Endothelial cell of umbilical vein (primary cell): Measurements from ENCODE around the gene RFWD3. TPM values are rescaled to one million over a fixed set of nuclear protein-coding genes. Genes with fewer than 3 reads are reported as not detected.

Source experiments
- BruUV-seq: library from RNA; stranded (reverse); fragments of 400-500 nt; replicated peaks from 2 replicates; lab custom pipeline; 2021; lab: Mats Ljungman, UMichigan
- CTCF ChIA-PET: fragments of 300-600, 350-600 bp; sonication (Branson Sonifier 250); formaldehyde crosslinking; loops from one replicate; lab custom pipeline; 2021; ENCODE audit warnings: antibody characterized with exemption, inconsistent platforms; lab: Charles Lee
- POLR2A ChIA-PET: fragments of 300-600, 350-600 bp; sonication (Branson Sonifier 250); formaldehyde crosslinking; loops from one replicate; lab custom pipeline; 2021; ENCODE audit warnings: antibody characterized with exemption, inconsistent platforms; lab: Charles Lee
- DNase-seq: peaks from one replicate; pipeline ENCODE4 v3.0.0-alpha.2; 2011; ENCODE audit warnings: low read depth, low spot score
- FAIRE-seq: peaks from 2 replicates; lab custom pipeline; 2011; peaks lifted over from hg19 to GRCh38; lab: Jason Lieb, UNC
- H2AFZ ChIP-seq: 2 replicates; pipeline ENCODE4 v1.6.0; 2012; ENCODE audit warnings: low read depth, low read length, control low read depth, inconsistent platforms
- H3K27ac ChIP-seq: 2 replicates; pipeline ENCODE4 v1.5.1; 2011; ENCODE audit warnings: low read depth, mild to moderate bottlenecking, control low read depth, low read length, moderate library complexity; ENCODE audit not compliant: insufficient read depth
- H3K27me3 ChIP-seq, 2 experiments: 2 replicates each; pipeline versions ENCODE4 v1.6.0 to v1.6.1; 2011; ENCODE audit warnings: low read length in 2 of 2, mixed read lengths in 1 of 2; ENCODE audit not compliant: control insufficient read depth in 2 of 2, insufficient read depth in 2 of 2
- H3K36me3 ChIP-seq, 2 experiments: 2 replicates in 1 of 2; 3 replicates in 1 of 2; pipeline ENCODE4 v1.5.1; 2011; ENCODE audit warnings: low read length in 2 of 2, mild to moderate bottlenecking in 1 of 2, moderate library complexity in 1 of 2; ENCODE audit not compliant: control insufficient read depth in 2 of 2, insufficient read depth in 2 of 2; ENCODE audit errors: extremely low read depth in 1 of 2
- H3K4me1 ChIP-seq: 3 replicates; pipeline ENCODE4 v1.5.1; 2011; ENCODE audit warnings: mild to moderate bottlenecking, low read length; ENCODE audit not compliant: control insufficient read depth, insufficient read depth; ENCODE audit errors: extremely low read depth
- H3K4me2 ChIP-seq: 2 replicates; pipeline ENCODE4 v1.6.1; 2011; ENCODE audit warnings: low read length, control low read depth, mixed read lengths; ENCODE audit not compliant: insufficient read depth
- H3K4me3 ChIP-seq, 3 experiments: fragments of 200-600 bp in 1 of 3; sonication (generic), shearing (Covaris generic) in 1 of 3; replicated peaks in 1 of 3; 2 replicates each; pipeline ENCODE4 v1.5.1; 2011 to 2016; ENCODE audit warnings: control low read depth in 3 of 3, low read length in 3 of 3, mild to moderate bottlenecking in 2 of 3, inconsistent platforms in 1 of 3, low read depth in 1 of 3, moderate library complexity in 1 of 3; ENCODE audit not compliant: insufficient read depth in 1 of 3
- H3K79me2 ChIP-seq: 2 replicates; pipeline ENCODE4 v1.6.0; 2012; ENCODE audit warnings: low read length, inconsistent platforms; ENCODE audit not compliant: control insufficient read depth, insufficient read depth
- H3K9ac ChIP-seq: replicated peaks from 2 replicates; pipeline ENCODE3; 2011; ENCODE audit warnings: low read length, control low read depth; ENCODE audit not compliant: insufficient read depth; ENCODE audit errors: extremely low read depth
- H3K9me1 ChIP-seq: replicated peaks from 3 replicates; pipeline ENCODE4 v1.6.0; 2011; ENCODE audit warnings: mild to moderate bottlenecking, low read length; ENCODE audit not compliant: control insufficient read depth, insufficient read depth; ENCODE audit errors: extremely low read depth
- H3K9me3 ChIP-seq: replicated peaks from 2 replicates; pipeline ENCODE4 v1.5.1; 2012; ENCODE audit warnings: low read length, inconsistent platforms; ENCODE audit not compliant: control insufficient read depth, insufficient read depth
- H4K20me1 ChIP-seq: replicated peaks from 2 replicates; pipeline ENCODE3; 2011; ENCODE audit warnings: mild to moderate bottlenecking, low read length; ENCODE audit not compliant: control insufficient read depth, insufficient read depth; ENCODE audit errors: extremely low read depth
- EZH2 ChIP-seq: IDR thresholded peaks from 2 replicates; pipeline ENCODE4 v1.6.1; 2012; ENCODE audit warnings: borderline replicate concordance, low read depth, mild to moderate bottlenecking, moderate library complexity, low read length, inconsistent platforms; ENCODE audit not compliant: severe bottlenecking
- FOS ChIP-seq: IDR thresholded peaks from 2 replicates; pipeline ENCODE4 v1.6.1; 2011; ENCODE audit warnings: mild to moderate bottlenecking, low read length, moderate library complexity, borderline replicate concordance; ENCODE audit not compliant: insufficient read depth
- GATA2 ChIP-seq: IDR thresholded peaks from 2 replicates; pipeline ENCODE4 v1.7.0; 2011; ENCODE audit warnings: low read depth, mild to moderate bottlenecking, moderate library complexity, mixed read lengths, low read length; ENCODE audit not compliant: insufficient read length, insufficient read depth
- JUN ChIP-seq: IDR thresholded peaks from 2 replicates; pipeline ENCODE4 v1.6.1; 2011; ENCODE audit warnings: borderline replicate concordance, low read depth; ENCODE audit not compliant: insufficient read length, insufficient read depth
- MYC ChIP-seq: IDR thresholded peaks from one replicate; pipeline ENCODE4 v1.6.1; 2011; ENCODE audit warnings: mild to moderate bottlenecking, low read depth, low read length
- POLR2A ChIP-seq: IDR thresholded peaks from 2 replicates; pipeline ENCODE4 v1.6.1; 2012; ENCODE audit warnings: low read depth, mild to moderate bottlenecking, control low read depth, low read length
- POLR2AphosphoS5 ChIP-seq: IDR thresholded peaks from 2 replicates; pipeline ENCODE4 v1.6.1; 2012; ENCODE audit warnings: low read depth, mild to moderate bottlenecking, control low read depth, low read length, moderate library complexity; ENCODE audit not compliant: insufficient read depth
- dilution Hi-C: fragments of 300-500 bp; cut with MboI; formaldehyde crosslinking; loops from one replicate; pipeline ENCODE4 v1.15.0; 2019; ENCODE audit warnings: low sequenced_read_pairs; ENCODE audit not compliant: extremely low pct_ligation_motif_present
- intact Hi-C: fragments of 100-400 bp; cut with micrococcal nuclease; formaldehyde crosslinking; loops from one replicate; pipeline ENCODE4 v1.10.0; 2022
- polyA plus RNA-seq, 4 experiments: library from polyadenylated mRNA; depleted of rRNA in 3 of 4; stranded (reverse) in 3 of 4; unstranded in 1 of 4; fragments of >200 nt; gene quantifications; 2 replicates each; pipeline versions ENCODE4 v1.2.1 to v1.2.3, GENCODE V29; 2011 to 2012; ENCODE audit warnings: missing spikeins in 1 of 4
- total RNA-seq: library from RNA; stranded (reverse); gene quantifications from 2 replicates; pipeline ENCODE4 v1.2.3, GENCODE V29; 2021
- TF ChIP-seq, protein P1 (sequence below), 2 donors: IDR thresholded peaks; 1 replicate in 1 of 2; 2 replicates in 1 of 2; pipeline ENCODE4 v1.5.1; 2011; ENCODE audit warnings: low read length in 2 of 2, mild to moderate bottlenecking in 2 of 2, moderate library complexity in 2 of 2, control low read depth in 1 of 2, inconsistent platforms in 1 of 2, low read depth in 1 of 2; ENCODE audit not compliant: insufficient read depth in 1 of 2; ENCODE audit errors: extremely low read depth in 1 of 2
- TF ChIP-seq, protein P2 (sequence below): IDR thresholded peaks from 2 replicates; pipeline ENCODE4 v1.6.1; 2011; ENCODE audit not compliant: insufficient read depth, insufficient read length

The RFWD3 gene
- total and polyA plus RNA-seq, 2 donors (not counting 3 experiments of a cell fraction or from before 2014, with no cell fraction given): 27.3 to 51.6 TPM

- no peak overlapping the region for H3K4me2 ChIP-seq
- intact Hi-C loops: no loop called here
- CTCF ChIA-PET: interaction anchor here (1.7 kb wide), 1 partner anchor 9 kb away, joined by 7 read pairs; no protein-coding TSS in a partner anchor
- H3K9ac ChIP-seq: no peak overlapping the region
- no peak overlapping the region for H2AFZ ChIP-seq
- FAIRE-seq: no peak
- POLR2A ChIA-PET: no interaction called here
- H3K9me1 ChIP-seq: no peaks in the 10 kb centered on the region
- no TSS peak for BruUV-seq
- peaks cover 3% of the 10 kb centered on the region for H4K20me1 ChIP-seq
- no peaks in the 10 kb centered on the region for H3K36me3 ChIP-seq
- H3K4me1 ChIP-seq: peaks cover 16% of the 10 kb centered on the region
- H3K4me3 ChIP-seq: no peak overlapping the region
- peaks cover 76% of the 10 kb centered on the region for H3K79me2 ChIP-seq
- dilution Hi-C loops: no loop called here
- H3K27ac ChIP-seq: no peak overlapping the region
- no peaks in the 10 kb centered on the region for H3K9me3 ChIP-seq
- DNase-seq: no peak
- H3K27me3 ChIP-seq: no peaks in the 10 kb centered on the region
- TF ChIP-seq MYC: no peak
- no peak for TF ChIP-seq EZH2
- no peak for TF ChIP-seq FOS
- TF ChIP-seq POLR2A: no peak
- TF ChIP-seq, protein P1, sequence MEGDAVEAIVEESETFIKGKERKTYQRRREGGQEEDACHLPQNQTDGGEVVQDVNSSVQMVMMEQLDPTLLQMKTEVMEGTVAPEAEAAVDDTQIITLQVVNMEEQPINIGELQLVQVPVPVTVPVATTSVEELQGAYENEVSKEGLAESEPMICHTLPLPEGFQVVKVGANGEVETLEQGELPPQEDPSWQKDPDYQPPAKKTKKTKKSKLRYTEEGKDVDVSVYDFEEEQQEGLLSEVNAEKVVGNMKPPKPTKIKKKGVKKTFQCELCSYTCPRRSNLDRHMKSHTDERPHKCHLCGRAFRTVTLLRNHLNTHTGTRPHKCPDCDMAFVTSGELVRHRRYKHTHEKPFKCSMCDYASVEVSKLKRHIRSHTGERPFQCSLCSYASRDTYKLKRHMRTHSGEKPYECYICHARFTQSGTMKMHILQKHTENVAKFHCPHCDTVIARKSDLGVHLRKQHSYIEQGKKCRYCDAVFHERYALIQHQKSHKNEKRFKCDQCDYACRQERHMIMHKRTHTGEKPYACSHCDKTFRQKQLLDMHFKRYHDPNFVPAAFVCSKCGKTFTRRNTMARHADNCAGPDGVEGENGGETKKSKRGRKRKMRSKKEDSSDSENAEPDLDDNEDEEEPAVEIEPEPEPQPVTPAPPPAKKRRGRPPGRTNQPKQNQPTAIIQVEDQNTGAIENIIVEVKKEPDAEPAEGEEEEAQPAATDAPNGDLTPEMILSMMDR (IDR thresholded peaks at IDR 0.05; ENCODE audit: extremely low read depth in 1 of 2, insufficient read depth in 1 of 2, low read depth in 1 of 2, low read length in 2 of 2): no peak
- no peak for TF ChIP-seq POLR2AphosphoS5
- TF ChIP-seq, protein P2, sequence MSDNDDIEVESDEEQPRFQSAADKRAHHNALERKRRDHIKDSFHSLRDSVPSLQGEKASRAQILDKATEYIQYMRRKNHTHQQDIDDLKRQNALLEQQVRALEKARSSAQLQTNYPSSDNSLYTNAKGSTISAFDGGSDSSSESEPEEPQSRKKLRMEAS: no peak
- no peak for TF ChIP-seq JUN
- TF ChIP-seq GATA2: no peak
Observed at GRCh38 chr16:74575175-74575806, 91.4 kb downstream of the RFWD3 start.
